ENCODE data around the gene UNC119B. TPM values are rescaled to one million over a fixed set of nuclear protein-coding genes. Genes with fewer than 3 reads are reported as not detected.

The UNC119B gene
- total and polyA plus RNA-seq, 2 of the 4 experiments (the other 2 are of a cell fraction) = 8.4 to 21.6 TPM

DNA sequence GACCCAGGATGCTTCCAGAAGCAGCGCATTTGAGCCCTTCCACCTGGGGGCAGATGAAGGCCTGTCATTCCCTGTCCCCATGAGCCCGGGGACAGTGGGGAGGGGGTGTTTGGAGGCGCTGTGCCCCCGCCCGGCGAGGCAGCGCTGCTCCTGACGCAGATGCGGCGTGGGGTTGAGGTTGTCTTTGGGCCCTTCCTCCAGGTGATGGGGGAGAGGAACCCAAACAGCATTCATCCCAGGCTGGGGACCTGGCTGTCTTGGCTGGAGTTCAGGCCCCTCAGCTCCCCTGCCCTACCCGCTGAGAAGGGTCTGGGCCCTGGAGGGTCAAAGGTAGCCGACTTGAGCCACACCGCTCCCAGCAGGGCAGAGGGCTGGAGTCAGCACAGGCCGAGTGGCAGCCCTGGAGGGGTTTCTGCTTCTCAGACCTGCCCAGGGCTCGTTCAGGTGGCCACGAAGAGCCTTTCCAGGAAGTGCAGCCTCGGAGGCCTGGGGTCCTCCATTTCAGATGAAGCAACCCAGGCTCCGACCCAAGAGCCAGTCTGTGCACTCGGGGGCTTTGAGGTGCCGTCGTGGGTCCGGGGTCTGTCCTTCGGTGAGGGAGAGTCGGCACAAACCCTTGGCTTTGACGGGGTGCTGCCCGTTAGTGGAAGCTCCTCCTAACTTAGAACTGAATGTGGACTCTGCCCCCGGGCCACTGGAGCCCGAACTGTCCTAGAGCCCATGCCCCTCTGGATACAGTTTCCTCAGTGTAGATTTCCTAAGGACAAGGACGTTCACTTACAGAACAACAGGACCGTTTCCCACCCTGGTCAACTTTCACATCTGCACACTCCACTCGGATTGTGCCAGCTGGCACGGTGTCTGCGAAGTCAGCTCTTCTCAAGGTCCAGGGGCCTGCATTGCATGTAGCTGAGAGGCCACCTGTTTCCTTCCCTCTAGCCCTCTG, 31.5 kb downstream of the UNC119B start:
- no peak overlapping the region for H3K4me2 ChIP-seq (ENCODE audit: low read depth, low read length)
- no peak overlapping the region for H2BK5ac ChIP-seq (ENCODE audit: low read depth, low read length, poor library complexity, severe bottlenecking)
- no peaks in the 10 kb centered on the region; the same call in 1 of the 2 replicates for H4K20me1 ChIP-seq (ENCODE audit: insufficient read depth, low read length)
- no TSS peak for BruUV-seq (replicated peaks)
- no peak overlapping the region for H4K5ac ChIP-seq (ENCODE audit: low read depth, low read length)
- H3K56ac ChIP-seq (ENCODE audit: extremely low read depth, insufficient read depth, low read length) = no peak overlapping the region
- H3K4me3 ChIP-seq (ENCODE audit: insufficient read depth, low read depth, low read length) = no peak overlapping the region
- no peak overlapping the region for H4K8ac ChIP-seq (ENCODE audit: low read depth in 2 of 2, low read length in 2 of 2)
- H2AK5ac ChIP-seq (ENCODE audit: low read depth, low read length) = no peak overlapping the region
- no peak overlapping the region for H3K23ac ChIP-seq (ENCODE audit: low read depth, low read length)
- H3K14ac ChIP-seq (replicated peaks; ENCODE audit: low read depth, low read length) = no peak overlapping the region
- no peak overlapping the region for H4K91ac ChIP-seq (ENCODE audit: insufficient read depth, low read depth, low read length)
- no peak overlapping the region for H2BK15ac ChIP-seq (ENCODE audit: low read depth, low read length)
- H3K9me3 ChIP-seq (ENCODE audit: control insufficient read depth, insufficient read depth, low read length) = no peaks in the 10 kb centered on the region
- ATAC-seq (ENCODE audit: low read depth) = no peak
- no peak overlapping the region for H3K18ac ChIP-seq (ENCODE audit: low read depth, low read length)
- H3K27ac ChIP-seq (ENCODE audit: insufficient read depth, low read length) = no peak overlapping the region
- H2BK20ac ChIP-seq (ENCODE audit: low read depth, low read length) = no peak overlapping the region
- no peak overlapping the region for H3K4ac ChIP-seq (ENCODE audit: low read depth, low read length)
- no peak overlapping the region for H2AK9ac ChIP-seq (replicated peaks; ENCODE audit: low read depth, low read length, poor library complexity)
- 86% methylated on average over 9 of the region's 33 CpGs; no CpG with 5 or more reads in 1 of the 2 experiments for WGBS, 2 experiments (ENCODE audit: extremely low coverage in 2 of 2, insufficient read length in 1 of 2)
- H2BK120ac ChIP-seq (ENCODE audit: low read depth, low read length) = no peak overlapping the region
- H3K36me3 ChIP-seq (ENCODE audit: control insufficient read depth, insufficient read depth, low read length) = no peaks in the 10 kb centered on the region; the same call in 1 of the 2 replicates
- TF ChIP-seq MAFK (IDR thresholded peaks at IDR 0.05; ENCODE audit: low read depth, low read length) (no peak), MAZ (IDR thresholded peaks at IDR 0.05; ENCODE audit: borderline replicate concordance, low read depth, low read length) (no peak), BHLHE40 (IDR thresholded peaks at IDR 0.05; ENCODE audit: low read depth, low read length) (no peak), MXI1 (IDR thresholded peaks at IDR 0.05; ENCODE audit: borderline replicate concordance, low read depth, low read length) (no peak), ELK1 (IDR thresholded peaks at IDR 0.05; ENCODE audit: borderline replicate concordance, low read depth, low read length) (no peak), RFX5 (IDR thresholded peaks at IDR 0.05; ENCODE audit: low read depth, low read length) (no peak), CEBPB (IDR thresholded peaks at IDR 0.05; ENCODE audit: low read depth, low read length) (no peak), SMC3 (IDR thresholded peaks at IDR 0.05; ENCODE audit: low read depth, low read length) (no peak), FOS (IDR thresholded peaks at IDR 0.05; ENCODE audit: low read depth, low read length) (no peak), NFE2L2 (IDR thresholded peaks at IDR 0.05; ENCODE audit: low read depth, low read length) (no peak), RCOR1 (IDR thresholded peaks at IDR 0.05; ENCODE audit: insufficient replicate concordance, low read length) (no peak), POLR2A (IDR thresholded peaks at IDR 0.05; ENCODE audit: low read depth, low read length) (no peak)
- TF ChIP-seq, protein P1, sequence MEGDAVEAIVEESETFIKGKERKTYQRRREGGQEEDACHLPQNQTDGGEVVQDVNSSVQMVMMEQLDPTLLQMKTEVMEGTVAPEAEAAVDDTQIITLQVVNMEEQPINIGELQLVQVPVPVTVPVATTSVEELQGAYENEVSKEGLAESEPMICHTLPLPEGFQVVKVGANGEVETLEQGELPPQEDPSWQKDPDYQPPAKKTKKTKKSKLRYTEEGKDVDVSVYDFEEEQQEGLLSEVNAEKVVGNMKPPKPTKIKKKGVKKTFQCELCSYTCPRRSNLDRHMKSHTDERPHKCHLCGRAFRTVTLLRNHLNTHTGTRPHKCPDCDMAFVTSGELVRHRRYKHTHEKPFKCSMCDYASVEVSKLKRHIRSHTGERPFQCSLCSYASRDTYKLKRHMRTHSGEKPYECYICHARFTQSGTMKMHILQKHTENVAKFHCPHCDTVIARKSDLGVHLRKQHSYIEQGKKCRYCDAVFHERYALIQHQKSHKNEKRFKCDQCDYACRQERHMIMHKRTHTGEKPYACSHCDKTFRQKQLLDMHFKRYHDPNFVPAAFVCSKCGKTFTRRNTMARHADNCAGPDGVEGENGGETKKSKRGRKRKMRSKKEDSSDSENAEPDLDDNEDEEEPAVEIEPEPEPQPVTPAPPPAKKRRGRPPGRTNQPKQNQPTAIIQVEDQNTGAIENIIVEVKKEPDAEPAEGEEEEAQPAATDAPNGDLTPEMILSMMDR (conservative IDR thresholded peaks at IDR 0.05; ENCODE audit: low read depth, low read length) = no peak
- TF ChIP-seq, protein P2, sequence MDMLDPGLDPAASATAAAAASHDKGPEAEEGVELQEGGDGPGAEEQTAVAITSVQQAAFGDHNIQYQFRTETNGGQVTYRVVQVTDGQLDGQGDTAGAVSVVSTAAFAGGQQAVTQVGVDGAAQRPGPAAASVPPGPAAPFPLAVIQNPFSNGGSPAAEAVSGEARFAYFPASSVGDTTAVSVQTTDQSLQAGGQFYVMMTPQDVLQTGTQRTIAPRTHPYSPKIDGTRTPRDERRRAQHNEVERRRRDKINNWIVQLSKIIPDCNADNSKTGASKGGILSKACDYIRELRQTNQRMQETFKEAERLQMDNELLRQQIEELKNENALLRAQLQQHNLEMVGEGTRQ (IDR thresholded peaks at IDR 0.05; ENCODE audit: low read depth, low read length) = no peak
- H3K27me3 ChIP-seq (ENCODE audit: control insufficient read depth, insufficient read depth, low read length) = no peaks in the 10 kb centered on the region
- ChIA-PET POLR2A (ENCODE audit: unreplicated experiment) (no interaction called here), CTCF (no interaction called here)
- no peak for DNase-seq
- no peak overlapping the region for H3K9ac ChIP-seq (ENCODE audit: low read depth, low read length)
- dilution Hi-C loops (cut with HindIII; ENCODE audit: low sequenced_read_pairs, unreplicated experiment) = no loop called here
- H2AFZ ChIP-seq (replicated peaks; ENCODE audit: low read length, poor library complexity) = no peak overlapping the region
- no peaks in the 10 kb centered on the region for H3K79me1 ChIP-seq (ENCODE audit: low read depth in 1 of 2, low read length in 2 of 2)
- no peaks in the 10 kb centered on the region for H3K4me1 ChIP-seq (ENCODE audit: control insufficient read depth, insufficient read depth, low read length)
- intact Hi-C loops (cut with micrococcal nuclease) = no loop called here
- in situ Hi-C loops (cut with MboI; ENCODE audit: low sequenced_read_pairs) = no loop called here
- H3K9me1 ChIP-seq (ENCODE audit: insufficient read depth, low read length) = no peaks in the 10 kb centered on the region

Data from IMR-90 (cell line).